ENCODE results near the gene AGPS.

DNA sequence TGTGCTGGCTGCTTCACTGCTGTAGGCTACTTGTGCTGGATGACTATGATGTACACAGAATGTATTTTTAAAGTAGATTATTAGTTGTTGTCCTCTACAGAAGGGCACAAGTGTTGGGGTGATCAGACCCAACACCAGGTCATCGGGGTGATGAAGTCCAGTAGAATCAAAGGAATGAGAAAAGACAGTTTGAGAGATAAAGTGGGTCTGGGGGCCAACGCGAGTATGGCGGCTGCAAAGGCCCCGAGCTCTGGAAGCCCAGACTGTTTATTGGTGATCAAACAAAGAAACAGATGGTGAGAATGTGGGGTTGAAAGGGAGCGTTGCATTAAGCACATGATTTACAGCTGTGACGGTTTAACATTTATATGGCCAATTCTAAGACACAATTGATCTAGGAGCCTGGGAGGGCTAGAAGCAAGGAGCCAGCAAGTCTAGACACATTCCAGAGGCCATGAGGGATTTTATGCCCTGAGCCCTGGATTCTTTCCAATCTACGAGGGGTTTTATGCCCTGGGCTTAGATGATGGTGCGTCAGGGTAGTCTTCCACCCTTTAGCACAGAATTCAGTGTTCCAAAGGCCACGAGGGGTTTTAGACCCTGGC, 153.5 kb downstream of the AGPS start:
- TF ChIP-seq, protein P1, sequence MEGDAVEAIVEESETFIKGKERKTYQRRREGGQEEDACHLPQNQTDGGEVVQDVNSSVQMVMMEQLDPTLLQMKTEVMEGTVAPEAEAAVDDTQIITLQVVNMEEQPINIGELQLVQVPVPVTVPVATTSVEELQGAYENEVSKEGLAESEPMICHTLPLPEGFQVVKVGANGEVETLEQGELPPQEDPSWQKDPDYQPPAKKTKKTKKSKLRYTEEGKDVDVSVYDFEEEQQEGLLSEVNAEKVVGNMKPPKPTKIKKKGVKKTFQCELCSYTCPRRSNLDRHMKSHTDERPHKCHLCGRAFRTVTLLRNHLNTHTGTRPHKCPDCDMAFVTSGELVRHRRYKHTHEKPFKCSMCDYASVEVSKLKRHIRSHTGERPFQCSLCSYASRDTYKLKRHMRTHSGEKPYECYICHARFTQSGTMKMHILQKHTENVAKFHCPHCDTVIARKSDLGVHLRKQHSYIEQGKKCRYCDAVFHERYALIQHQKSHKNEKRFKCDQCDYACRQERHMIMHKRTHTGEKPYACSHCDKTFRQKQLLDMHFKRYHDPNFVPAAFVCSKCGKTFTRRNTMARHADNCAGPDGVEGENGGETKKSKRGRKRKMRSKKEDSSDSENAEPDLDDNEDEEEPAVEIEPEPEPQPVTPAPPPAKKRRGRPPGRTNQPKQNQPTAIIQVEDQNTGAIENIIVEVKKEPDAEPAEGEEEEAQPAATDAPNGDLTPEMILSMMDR (IDR thresholded peaks at IDR 0.05; ENCODE audit: low read depth, low read length), result no peak
- TF ChIP-seq EZH2phosphoT487 (IDR thresholded peaks at IDR 0.05; ENCODE audit: low read depth), result no peak

Data from OCI-LY3 (cell line).